GM18907 (cell line): ENCODE results near the gene UBTD2.
"Not testable (repeated sequence)": the region's sequence is repeated elsewhere in the genome, so short reads cannot be mapped to it uniquely, and the experiment has no call there.

ENCODE experiments used
- ATAC-seq: cut with Tn5 transposase; IDR thresholded peaks from one replicate; pipeline ENCODE4 v1.9.1; 2021; ENCODE audit warnings: mild to moderate bottlenecking, moderate library complexity; ENCODE audit not compliant: unreplicated experiment

The UBTD2 gene, protein sequence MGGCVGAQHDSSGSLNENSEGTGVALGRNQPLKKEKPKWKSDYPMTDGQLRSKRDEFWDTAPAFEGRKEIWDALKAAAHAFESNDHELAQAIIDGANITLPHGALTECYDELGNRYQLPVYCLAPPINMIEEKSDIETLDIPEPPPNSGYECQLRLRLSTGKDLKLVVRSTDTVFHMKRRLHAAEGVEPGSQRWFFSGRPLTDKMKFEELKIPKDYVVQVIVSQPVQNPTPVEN

DNA sequence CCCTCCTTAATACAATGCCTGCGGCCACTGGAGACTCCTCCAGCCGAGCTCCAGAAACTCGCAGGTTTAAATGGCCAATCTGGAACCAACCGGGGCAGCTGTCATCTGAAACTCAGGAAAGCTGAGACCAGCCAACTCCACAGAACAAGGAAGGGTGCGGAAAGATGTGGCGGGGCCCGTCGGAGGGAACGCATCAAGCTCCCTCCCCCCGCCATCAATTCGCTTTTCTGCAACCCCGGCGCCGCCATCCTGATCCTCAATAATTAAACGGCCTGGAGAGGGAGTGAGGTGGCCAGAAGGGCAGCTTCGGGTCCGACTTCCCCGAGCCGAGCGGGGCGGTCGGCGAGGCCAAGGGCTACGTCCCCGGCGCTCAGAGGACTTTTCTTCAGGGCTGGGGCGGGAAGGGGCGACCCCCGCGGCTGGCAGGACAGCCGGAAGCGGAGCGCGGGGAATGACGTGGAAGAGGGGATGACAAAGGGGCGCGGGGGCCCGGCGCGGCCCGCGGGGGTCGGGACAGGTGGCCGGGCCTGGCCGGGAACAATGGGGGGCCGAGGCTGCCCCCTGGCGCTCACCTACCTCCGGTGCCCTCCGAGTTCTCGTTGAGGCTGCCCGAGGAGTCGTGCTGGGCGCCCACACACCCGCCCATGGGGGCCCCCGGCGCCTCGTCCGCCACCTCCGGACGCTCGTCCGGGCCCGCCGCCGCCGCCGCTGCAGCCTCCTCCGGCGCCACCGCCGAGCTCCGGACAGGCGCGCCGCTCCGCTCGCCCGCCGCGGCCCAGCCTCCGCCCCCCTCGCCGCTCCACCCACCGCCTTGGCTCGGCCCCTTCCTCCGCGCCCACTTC is at the start of gene UBTD2:
UBTD2 (minus strand) TSS at position 745 of the 842 bp plus-strand sequence; CDS start at position 646, 99 bp downstream.
- ATAC-seq: peak; percentile 90

DNA sequence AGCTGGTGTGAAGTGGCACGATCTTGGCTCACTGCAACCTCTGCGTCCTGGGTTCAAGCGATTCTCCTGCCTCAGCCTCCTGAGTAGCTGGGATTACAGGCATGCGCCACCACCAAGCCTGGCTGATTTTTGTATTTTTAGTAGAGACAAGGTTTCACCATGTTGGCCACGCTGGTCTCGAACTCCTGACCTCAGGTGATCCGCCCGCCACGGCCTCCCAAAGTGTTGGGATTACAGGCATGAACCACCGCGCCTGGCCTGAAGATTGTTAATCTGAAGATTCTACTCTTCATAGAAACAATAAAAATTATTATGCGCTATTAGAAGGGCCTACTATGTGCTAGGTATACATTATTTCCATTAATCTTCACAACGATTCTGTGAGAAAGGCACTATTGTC is 43.3 kb upstream of the UBTD2 start:
- not testable (repeated sequence) for ATAC-seq

DNA sequence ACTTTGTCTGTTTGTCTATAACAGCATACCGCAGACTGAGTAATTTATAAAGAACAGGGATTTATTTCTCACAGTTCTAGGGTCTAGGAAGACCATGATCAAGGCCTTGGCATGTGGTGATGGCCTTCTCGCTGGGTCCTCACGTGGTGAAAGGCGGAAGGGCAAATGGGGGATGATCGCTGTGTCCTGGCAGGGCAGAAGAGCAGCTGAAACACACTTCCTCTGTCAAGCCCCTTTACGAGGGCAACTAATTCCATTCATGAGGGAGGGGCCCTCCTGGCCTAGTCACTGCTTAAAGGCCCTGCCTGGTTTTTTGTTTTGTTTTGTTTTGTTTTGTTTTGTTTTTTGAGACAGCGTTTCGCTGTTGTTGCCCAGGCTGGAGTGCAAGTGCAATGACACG is 41.9 kb upstream of the UBTD2 start:
- ATAC-seq: no peak

DNA sequence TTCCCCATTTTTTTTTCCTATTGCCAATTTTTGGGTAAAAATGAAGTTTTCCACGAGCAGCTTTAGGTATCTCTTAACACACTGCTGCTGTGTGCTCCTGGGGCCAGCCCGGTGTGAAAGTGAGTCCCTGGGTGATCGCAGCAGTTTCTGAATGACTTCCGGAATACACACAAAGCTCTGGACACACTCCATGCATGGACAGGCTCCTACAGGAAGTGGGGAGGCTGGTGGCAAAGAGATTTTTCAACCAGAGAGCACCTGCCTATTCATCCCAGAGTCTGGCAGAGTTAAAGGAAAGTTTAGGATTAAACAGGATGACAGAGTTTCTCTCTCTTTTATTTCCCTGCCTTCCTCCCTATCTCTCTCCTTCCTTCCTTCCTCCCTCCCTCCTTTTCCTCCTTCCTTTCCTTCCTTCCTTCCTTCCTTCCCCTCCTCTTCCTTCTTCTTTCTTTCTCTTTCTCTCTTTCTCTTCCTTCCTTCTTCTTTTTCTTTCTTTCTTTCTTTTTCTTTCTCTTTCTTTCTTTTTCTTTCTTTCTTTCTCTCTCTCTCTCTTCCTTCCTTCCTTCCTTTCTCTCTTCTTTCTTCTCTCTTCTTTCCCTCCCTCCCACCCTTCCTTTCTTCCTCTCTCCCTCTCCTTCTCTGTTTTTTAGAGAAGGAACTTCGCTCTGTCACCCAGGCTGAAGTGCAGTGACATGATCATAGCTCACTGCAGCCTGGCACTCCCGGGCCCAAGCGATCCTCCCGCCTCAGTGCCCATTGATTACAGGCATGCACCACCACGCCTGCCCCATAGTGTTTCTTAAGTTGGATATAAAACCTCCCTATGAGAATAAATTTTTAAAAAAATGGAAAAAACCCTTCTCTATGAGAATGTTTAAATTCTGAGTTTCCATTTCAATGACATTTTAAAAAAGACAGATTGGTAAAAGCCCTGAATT is 38.7 kb upstream of the UBTD2 start:
- peak; percentile 82 for ATAC-seq

DNA sequence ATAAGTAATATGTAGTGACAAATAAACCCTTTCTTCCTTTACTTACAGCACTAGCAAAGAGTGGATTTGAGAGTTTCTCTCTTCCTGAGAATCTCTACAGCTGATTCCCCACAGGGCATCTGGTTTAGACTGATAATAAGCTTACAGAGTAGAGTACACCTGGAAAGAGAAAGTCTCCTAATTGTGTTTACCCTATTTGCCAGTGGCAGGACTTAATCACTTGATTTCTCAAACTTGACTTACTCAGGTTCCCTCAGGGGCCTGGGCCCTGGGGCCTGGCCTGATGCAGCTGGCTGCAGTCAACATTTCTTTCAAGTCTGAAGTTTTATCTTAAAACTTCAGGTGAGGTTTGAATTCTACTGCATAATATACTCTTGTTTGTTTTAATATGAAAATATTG is 38.0 kb upstream of the UBTD2 start:
- ATAC-seq: no peak

DNA sequence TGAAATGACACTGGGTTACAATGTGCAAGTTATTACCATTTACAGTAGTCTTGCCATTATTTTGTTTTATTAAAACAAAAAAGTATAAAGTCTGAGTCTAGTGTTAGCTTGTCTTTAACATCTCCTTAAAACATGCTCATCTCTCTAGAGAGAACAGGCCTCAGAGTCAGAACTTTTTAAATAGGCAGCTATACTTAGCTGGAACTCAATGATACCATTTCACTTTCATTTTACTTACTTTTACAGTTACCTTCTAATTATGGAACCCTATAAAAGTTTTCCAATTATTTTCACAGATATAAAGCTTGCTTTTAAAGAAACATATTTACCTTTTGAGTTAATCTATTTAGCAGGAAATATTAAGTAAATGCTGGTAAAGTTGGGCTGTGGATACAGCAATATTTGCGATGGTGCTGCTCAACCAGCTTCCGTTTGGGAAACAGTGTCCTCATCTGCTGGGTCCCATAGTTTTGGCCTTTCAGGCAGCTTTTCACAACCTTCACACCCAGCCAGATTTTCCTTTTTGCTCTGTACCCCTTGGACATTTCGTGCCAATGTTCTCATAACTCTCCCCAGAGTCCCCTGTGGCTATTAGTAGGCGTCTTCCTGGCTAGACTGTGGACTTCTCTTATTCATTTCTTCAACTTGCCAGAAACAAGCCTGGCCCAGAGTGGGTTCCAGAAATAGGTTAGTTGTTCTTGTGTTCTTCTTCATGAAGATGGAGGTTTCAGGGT is 36.3 kb upstream of the UBTD2 start:
- ATAC-seq: no peak

DNA sequence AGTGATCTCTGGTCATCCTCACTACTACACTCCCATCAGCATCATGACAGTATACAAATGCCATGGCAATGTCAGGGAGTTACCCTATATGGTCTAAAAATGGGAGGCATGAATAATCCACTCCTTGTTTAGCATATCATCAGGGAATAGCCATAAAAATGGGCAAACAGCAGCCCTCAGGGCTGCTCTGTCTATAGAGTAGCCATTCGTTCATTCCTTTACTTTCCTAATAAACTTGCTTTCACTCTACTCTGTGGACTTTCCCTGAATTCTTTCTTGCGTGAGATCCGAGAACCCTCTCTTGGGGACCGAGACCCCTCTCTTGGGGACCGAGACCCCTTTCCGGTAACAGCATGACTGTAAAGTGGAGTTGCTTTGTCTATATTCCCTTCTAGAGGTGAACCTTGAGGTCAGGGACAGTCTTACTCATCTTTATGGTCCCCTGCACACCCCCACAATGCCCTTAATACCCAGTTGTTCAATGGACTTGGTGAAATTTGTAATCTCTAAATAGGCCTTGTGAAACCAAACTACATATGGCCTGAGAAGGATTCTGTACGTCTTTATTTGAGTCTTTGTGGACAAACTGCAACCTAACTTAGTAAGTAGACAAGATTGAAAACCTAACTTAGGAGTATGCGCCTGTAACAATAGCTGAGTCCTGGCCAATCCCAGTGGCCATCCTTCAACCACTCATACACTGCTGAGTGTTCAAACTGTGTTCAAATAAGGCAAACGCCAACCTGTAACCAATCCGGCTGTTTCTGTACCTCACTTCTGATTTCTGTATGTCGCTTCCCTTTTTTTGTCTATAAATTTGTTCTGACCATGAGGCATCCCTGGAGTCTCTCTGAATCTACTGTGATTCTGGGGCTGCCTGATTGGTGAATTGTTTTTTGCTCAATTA is 32.3 kb upstream of the UBTD2 start:
- no peak for ATAC-seq

DNA sequence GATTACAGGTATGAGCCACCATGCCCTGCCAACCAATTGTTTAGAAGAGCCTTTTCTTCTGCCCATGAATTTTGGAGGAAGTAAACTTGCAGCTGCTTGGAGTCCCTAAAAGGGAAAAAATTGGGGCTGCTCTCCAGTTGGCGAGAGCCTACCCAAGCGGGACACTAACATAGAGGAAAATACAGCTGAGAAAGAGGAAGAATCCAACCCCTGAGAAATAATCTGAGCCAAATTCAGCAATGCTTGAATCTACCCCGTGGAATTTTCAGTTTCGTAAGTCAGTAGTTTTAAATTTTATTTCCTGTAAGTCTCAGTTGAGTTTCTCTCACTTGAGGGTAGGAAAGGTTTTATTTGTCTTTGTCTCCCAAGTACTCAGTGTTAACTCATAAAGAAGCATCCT is 30.4 kb upstream of the UBTD2 start:
- ATAC-seq: no peak

DNA sequence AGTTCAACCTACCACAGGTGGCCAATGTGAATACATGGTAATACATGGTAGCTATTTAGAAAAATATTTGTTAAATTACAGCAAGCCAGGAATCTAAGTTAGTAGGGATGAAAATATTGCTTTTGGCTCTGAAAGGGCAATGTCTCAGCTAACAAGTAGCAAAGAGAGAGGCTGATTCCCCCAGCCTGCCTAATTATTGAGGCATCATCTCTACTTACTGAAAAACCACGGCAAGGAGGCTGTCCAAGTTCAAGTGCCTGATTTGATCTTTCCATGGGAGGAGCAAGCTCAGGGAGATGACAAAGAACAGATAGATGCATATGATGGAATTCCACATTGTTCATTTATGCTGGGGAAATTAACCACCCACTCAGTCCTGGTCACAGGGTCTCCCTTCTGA is 28.7 kb upstream of the UBTD2 start:
- no peak for ATAC-seq

DNA sequence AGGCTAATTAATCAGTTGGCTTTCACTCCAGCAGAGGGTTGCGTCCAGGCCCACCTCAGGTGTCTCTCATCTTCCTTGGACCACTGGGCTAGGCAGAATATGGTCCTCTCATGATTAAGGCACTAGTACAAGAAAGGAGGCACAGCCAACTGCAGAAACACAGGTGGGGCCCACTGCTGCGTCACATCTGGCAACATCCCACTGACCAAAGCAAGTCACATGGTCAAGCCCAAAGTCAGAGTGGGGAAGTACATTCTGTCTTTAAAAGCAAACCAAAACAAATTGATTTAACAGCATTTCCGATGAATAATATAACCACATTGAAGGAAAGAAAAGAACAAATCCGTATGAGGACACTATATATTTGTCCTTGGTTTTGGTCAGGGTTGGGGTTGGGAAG is 28.0 kb upstream of the UBTD2 start:
- no peak for ATAC-seq

DNA sequence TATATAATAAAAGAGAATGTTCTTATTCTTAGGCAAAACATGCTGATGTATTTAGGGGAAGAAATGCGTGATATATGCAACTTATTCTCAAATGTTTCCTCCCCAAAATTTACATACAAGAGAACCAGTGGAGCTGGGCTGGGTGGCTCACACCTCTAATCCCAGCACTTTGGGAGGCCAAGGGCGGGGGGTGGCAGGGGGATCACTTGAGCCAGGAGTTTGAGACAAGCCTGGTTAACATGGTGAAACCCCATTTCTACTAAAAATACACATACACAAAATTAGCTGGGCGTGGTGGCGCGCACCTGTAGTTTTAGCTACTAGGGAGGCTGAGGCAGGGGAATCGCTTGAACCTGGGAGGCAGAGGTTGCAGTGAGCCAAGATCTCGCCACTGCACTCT is 27.5 kb upstream of the UBTD2 start:
- no peak for ATAC-seq

DNA sequence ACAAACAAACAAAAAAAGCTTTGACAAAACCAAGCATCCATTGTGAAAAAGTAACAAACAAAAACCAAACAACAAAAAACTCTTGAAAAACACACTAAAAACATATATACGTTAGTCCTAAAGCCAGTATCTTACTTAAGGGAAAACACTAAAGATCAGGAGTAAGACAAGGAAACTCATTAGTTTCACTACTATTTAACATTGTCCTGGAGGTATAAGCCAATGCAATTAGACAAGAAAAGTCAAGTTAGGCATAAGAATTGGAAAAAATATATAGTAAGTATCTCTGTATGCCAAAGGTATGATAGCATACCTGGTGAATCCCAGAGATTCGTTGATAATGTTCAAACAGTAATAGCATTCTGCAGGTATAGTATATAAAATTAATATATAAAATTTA is 21.8 kb upstream of the UBTD2 start:
- ATAC-seq: no peak

DNA sequence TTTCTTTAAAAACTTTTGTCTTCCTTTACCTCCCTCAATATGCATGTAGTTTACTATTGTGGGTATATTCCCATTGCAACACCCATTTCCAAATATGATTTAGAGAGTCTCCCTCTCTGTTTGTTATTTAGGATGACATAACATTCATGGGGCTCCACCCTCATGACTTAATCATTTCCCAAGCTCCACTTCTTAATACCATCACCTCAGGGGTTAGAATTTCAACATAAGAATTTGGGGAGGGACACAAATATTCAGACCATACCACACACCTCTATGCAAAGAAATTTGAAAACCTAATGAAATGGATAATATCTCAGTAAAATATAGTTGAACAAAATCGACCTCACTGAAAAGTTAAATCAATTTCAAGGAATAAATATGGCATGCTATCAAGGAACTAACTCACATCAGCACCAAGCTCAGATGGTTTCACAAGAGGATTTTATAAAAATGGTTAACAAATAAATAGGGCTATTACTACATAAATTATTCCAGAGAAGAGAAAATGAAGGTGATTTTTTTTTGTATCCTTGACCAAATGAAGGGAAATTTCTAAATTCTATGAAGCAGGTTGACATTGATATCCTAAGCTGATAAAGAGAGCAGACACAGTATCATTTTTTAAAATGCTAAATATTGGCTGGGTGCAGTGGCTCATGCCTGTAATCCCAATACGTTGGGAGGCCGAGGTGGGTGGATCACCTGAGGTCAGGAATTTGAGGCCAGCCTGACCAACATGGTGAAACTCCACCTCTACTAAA is 20.2 kb upstream of the UBTD2 start:
- ATAC-seq: no peak

DNA sequence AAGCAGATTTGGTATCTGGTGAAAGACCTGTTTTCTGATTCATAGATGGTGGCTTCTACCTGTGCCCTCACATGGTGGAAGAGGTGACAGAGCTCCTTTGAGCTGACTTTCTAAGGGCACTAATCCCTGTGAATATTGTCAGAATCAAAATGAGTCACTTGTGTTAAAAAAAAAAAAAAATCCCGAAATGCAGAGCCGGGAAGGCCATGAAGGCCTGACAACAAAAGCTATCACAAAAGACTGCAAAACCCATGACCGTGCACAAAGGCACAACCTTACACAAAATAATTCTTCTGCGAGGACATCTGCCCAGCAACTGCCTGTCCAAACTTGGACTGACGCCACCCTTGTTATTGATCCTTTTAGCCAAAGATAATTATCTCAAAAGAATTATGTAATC is 19.6 kb upstream of the UBTD2 start:
- ATAC-seq: no peak

DNA sequence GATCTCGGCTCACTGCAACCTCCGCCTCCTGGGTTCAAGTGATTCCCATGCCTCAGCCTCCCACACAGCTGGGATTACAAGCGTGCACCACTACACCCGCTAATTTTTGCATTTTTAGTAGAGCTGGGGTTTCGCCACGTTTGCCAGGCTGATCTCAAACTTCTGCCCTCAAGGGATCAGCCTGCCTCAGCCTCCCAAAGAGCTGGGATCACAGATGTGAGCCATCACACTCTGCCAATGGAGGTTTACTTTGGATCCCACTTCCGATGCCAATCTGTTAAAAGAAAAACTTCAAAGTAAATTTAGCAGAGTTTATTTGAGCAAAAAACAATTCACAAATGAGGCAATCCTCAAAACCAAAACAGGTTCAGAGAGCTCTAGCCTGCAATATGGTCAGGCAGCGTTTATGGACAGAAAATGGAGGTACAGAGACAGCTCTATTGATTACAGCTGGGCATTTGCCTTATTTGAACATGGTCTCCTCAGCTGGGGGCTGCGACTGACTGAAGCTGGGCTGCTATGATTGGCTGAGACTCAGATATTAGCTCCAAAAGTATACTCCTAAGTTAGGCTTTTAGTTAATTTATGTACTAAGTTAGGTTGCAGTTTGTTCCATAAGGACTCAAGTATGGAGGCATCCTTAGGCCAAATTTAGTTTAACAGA is 18.6 kb upstream of the UBTD2 start:
- no peak for ATAC-seq

DNA sequence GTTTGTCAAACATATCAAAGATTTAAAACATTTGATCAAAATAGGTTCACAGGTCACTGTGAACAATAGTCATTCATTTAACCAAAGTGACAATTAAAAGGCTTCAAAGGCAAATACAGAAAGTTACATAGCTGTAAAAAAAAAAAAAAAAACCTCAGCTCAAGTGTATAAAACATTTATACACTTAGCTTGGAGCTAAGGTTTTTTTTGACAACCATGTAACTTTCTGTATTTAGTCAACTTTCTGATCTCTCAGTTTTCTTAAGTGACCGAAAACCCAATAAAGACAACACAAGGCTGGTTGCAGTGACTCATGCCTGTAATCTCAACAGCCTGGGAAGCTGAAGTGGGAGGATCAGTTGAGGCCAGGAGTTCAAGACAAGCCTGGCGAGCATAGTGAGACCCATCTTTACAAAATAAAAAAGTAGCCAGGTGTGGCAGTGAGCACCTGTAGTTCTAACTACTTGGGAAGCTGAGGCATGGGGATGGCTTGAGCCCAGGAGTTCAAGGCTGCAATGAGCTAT is 16.4 kb upstream of the UBTD2 start:
- no peak for ATAC-seq

DNA sequence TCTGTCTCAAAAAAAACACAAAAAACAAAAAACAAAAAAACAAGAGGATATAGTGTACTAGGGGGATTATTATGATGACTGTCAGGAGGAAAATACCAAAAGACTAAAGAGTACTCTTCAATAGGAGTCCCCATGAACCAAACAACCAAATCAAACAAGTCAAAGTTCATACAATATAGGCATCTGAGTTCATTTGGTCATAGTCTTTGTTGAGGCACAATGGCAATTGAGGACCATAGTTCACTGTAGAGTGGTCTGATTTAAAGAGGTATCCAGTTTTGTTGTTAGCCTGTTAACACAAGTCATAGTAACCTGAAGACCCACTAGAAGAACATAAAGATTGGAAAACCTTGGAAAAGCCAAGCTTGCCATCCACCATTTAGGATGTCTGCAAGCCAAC is 11.3 kb upstream of the UBTD2 start:
- ATAC-seq: no peak

DNA sequence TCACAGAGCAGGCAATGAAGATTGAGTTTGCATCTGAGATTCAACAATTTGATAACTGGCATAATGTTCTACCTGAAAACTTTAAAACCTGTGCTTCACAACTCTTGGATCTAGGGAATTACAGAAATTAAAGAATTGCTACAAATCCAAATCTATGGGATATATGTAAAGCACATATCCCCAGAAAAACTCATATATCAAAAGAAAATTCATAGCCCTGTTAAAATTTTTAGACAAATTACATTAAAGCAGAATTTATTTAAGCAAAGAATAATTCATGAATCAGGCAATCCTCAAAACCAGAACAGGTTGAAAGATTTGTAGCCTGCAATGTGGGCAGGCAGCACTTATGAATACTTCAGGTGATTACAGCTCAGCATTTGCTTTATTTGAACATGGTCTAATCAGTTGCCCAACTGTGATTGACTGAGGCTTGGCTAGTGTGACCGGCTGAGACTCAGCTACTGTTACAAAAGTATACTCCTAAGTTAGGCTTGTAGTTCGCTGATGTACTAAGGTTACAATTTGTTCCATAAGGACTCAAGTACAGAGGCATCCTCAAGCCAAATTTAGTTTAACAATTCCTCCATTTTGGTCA is 10.3 kb upstream of the UBTD2 start:
- ATAC-seq: no peak
